ENCODE results near the gene CLN6. TPM values are rescaled to one million over a fixed set of nuclear protein-coding genes. Genes with fewer than 3 reads are reported as not detected.
"Not testable (repeated sequence)": the region's sequence is repeated elsewhere in the genome, so short reads cannot be mapped to it uniquely, and the experiment has no call there.

Gene CLN6
- total RNA-seq, 2 donors from 2014 or later, result 41.5 to 129 TPM

GRCh38 chr15:68192117-68192516, 37.4 kb downstream of the CLN6 start:
- no peaks in the 10 kb centered on the region for H3K27me3 Mint-ChIP-seq
- peaks cover 21% of the 10 kb centered on the region for H3K36me3 Mint-ChIP-seq
- H3K4me1 Mint-ChIP-seq (ENCODE audit: low read depth in 2 of 2), result peaks cover 0 to 13% of the 10 kb centered on the region in 2 donors
- ATAC-seq (no peak), DNase-seq (ENCODE audit: low spot score) (no peak)
- no peak overlapping the region for H3K27ac Mint-ChIP-seq
- H3K9me3 Mint-ChIP-seq, result no peaks in the 10 kb centered on the region
- H3K4me3 Mint-ChIP-seq, result no peak overlapping the region

GRCh38 chr15:68191555-68191954, 38.0 kb downstream of the CLN6 start:
- H3K4me3 Mint-ChIP-seq, result no peak overlapping the region
- ATAC-seq (no peak), DNase-seq (ENCODE audit: low spot score) (no peak)
- no peak overlapping the region for H3K27ac Mint-ChIP-seq
- peaks cover 0 to 12% of the 10 kb centered on the region in 2 donors for H3K4me1 Mint-ChIP-seq (ENCODE audit: low read depth in 2 of 2)
- H3K27me3 Mint-ChIP-seq, result no peaks in the 10 kb centered on the region
- H3K9me3 Mint-ChIP-seq, result no peaks in the 10 kb centered on the region
- peaks cover 21% of the 10 kb centered on the region for H3K36me3 Mint-ChIP-seq

- DNase-seq (ENCODE audit: low spot score) (no peak), ATAC-seq (no peak)
- H3K36me3 Mint-ChIP-seq, result peaks cover 21% of the 10 kb centered on the region
- no peak overlapping the region for H3K27ac Mint-ChIP-seq
- no peaks in the 10 kb centered on the region for H3K9me3 Mint-ChIP-seq
- no peak overlapping the region for H3K4me3 Mint-ChIP-seq
- no peaks in the 10 kb centered on the region for H3K27me3 Mint-ChIP-seq
- peaks cover 0 to 8% of the 10 kb centered on the region in 2 donors for H3K4me1 Mint-ChIP-seq (ENCODE audit: low read depth in 2 of 2)
These were observed 39.5 kb downstream of the CLN6 start for GRCh38 chr15:68190048-68190447.

GRCh38 chr15:68188647-68189046, 40.9 kb downstream of the CLN6 start:
- DNase-seq (ENCODE audit: low spot score) (no peak), ATAC-seq (no peak)
- Mint-ChIP-seq H3K27ac (peak overlapping the region in 1 of 2 donors; percentile 18), H3K27me3 (no peaks in the 10 kb centered on the region), H3K9me3 (no peaks in the 10 kb centered on the region), H3K4me3 (no peak overlapping the region), H3K36me3 (peaks cover 27% of the 10 kb centered on the region), H3K4me1 (ENCODE audit: low read depth in 2 of 2) (peaks cover 0 to 9% of the 10 kb centered on the region in 2 donors)

- ATAC-seq (no peak), DNase-seq (ENCODE audit: low spot score) (no peak)
- H3K4me1 Mint-ChIP-seq (ENCODE audit: low read depth in 2 of 2), result peaks cover 0 to 6% of the 10 kb centered on the region in 2 donors
- no peaks in the 10 kb centered on the region for H3K9me3 Mint-ChIP-seq
- H3K27me3 Mint-ChIP-seq, result no peaks in the 10 kb centered on the region
- H3K36me3 Mint-ChIP-seq, result peaks cover 28% of the 10 kb centered on the region
- H3K4me3 Mint-ChIP-seq, result no peak overlapping the region
- H3K27ac Mint-ChIP-seq, result no peak overlapping the region
These were observed 42.0 kb downstream of the CLN6 start for GRCh38 chr15:68187559-68187958.

GRCh38 chr15:68186671-68187397, 42.7 kb downstream of the CLN6 start:
- Mint-ChIP-seq H3K27ac (no peak overlapping the region), H3K4me1 (ENCODE audit: low read depth in 2 of 2) (peaks cover 0 to 6% of the 10 kb centered on the region in 2 donors), H3K36me3 (peaks cover 22% of the 10 kb centered on the region), H3K27me3 (no peaks in the 10 kb centered on the region), H3K4me3 (no peak overlapping the region), H3K9me3 (no peaks in the 10 kb centered on the region)
- ATAC-seq (no peak), DNase-seq (ENCODE audit: low spot score) (no peak)

GRCh38 chr15:68184616-68185480, 44.7 kb downstream of the CLN6 start:
- no peaks in the 10 kb centered on the region for H3K27me3 Mint-ChIP-seq
- H3K4me1 Mint-ChIP-seq (ENCODE audit: low read depth in 2 of 2), result peaks cover 0 to 6% of the 10 kb centered on the region in 2 donors
- peaks cover 21% of the 10 kb centered on the region for H3K36me3 Mint-ChIP-seq
- no peak overlapping the region for H3K4me3 Mint-ChIP-seq
- H3K27ac Mint-ChIP-seq, result no peak overlapping the region
- ATAC-seq, result no peak
- H3K9me3 Mint-ChIP-seq, result no peaks in the 10 kb centered on the region
- no peak for DNase-seq (ENCODE audit: low spot score)

- peaks cover 21% of the 10 kb centered on the region for H3K36me3 Mint-ChIP-seq
- no peak overlapping the region for H3K27ac Mint-ChIP-seq
- DNase-seq (ENCODE audit: low spot score) (no peak), ATAC-seq (no peak)
- H3K27me3 Mint-ChIP-seq, result no peaks in the 10 kb centered on the region
- no peak overlapping the region for H3K4me3 Mint-ChIP-seq
- H3K4me1 Mint-ChIP-seq (ENCODE audit: low read depth in 2 of 2), result peaks cover 0 to 6% of the 10 kb centered on the region in 2 donors
- H3K9me3 Mint-ChIP-seq, result no peaks in the 10 kb centered on the region
These were observed 45.8 kb downstream of the CLN6 start for GRCh38 chr15:68183616-68184315.

- ATAC-seq (no peak), DNase-seq (ENCODE audit: low spot score) (no peak)
- Mint-ChIP-seq H3K9me3 (no peaks in the 10 kb centered on the region), H3K27ac (peak overlapping the region in 1 of 2 donors; percentile 13), H3K27me3 (no peaks in the 10 kb centered on the region), H3K4me1 (ENCODE audit: low read depth in 2 of 2) (peaks cover 0 to 3% of the 10 kb centered on the region in 2 donors), H3K4me3 (no peak overlapping the region), H3K36me3 (peaks cover 11% of the 10 kb centered on the region)
These were observed 51.8 kb downstream of the CLN6 start for GRCh38 chr15:68177742-68178141.

GRCh38 chr15:68176601-68177000, 52.9 kb downstream of the CLN6 start:
- Mint-ChIP-seq H3K4me3 (no peak overlapping the region), H3K27me3 (no peaks in the 10 kb centered on the region), H3K9me3 (no peaks in the 10 kb centered on the region), H3K27ac (no peak overlapping the region), H3K4me1 (ENCODE audit: low read depth in 2 of 2) (peaks cover 0 to 3% of the 10 kb centered on the region in 2 donors), H3K36me3 (peaks cover 10% of the 10 kb centered on the region)
- ATAC-seq (no peak), DNase-seq (ENCODE audit: low spot score) (no peak)

- Mint-ChIP-seq H3K36me3 (peaks cover 6% of the 10 kb centered on the region), H3K4me3 (no peak overlapping the region), H3K4me1 (ENCODE audit: low read depth in 2 of 2) (peaks cover 0 to 3% of the 10 kb centered on the region in 2 donors), H3K27me3 (no peaks in the 10 kb centered on the region), H3K27ac (no peak overlapping the region), H3K9me3 (no peaks in the 10 kb centered on the region)
- DNase-seq (ENCODE audit: low spot score), result no peak
- ATAC-seq, result no peak
These were observed 54.0 kb downstream of the CLN6 start for GRCh38 chr15:68175526-68175925.

- H3K4me3 Mint-ChIP-seq, result no peak overlapping the region
- no peak overlapping the region for H3K27ac Mint-ChIP-seq
- no peak for DNase-seq (ENCODE audit: low spot score)
- ATAC-seq, result no peak
- peaks cover 0 to 3% of the 10 kb centered on the region in 2 donors for H3K4me1 Mint-ChIP-seq (ENCODE audit: low read depth in 2 of 2)
- peaks cover 6% of the 10 kb centered on the region for H3K36me3 Mint-ChIP-seq
- H3K9me3 Mint-ChIP-seq, result no peaks in the 10 kb centered on the region
- no peaks in the 10 kb centered on the region for H3K27me3 Mint-ChIP-seq
These were observed 56.4 kb downstream of the CLN6 start for GRCh38 chr15:68173119-68173518.

- H3K36me3 Mint-ChIP-seq; H3K27me3 Mint-ChIP-seq; DNase-seq (ENCODE audit: low spot score); H3K27ac Mint-ChIP-seq; H3K4me1 Mint-ChIP-seq (ENCODE audit: low read depth in 2 of 2); H3K9me3 Mint-ChIP-seq; H3K4me3 Mint-ChIP-seq; ATAC-seq: not testable (repeated sequence)
These were observed 57.5 kb downstream of the CLN6 start for GRCh38 chr15:68172037-68172436.

GRCh38 chr15:68166847-68167246, 62.7 kb downstream of the CLN6 start:
- Mint-ChIP-seq H3K9me3 (no peaks in the 10 kb centered on the region), H3K27me3 (no peaks in the 10 kb centered on the region), H3K4me3 (no peak overlapping the region), H3K36me3 (no peaks in the 10 kb centered on the region), H3K27ac (no peak overlapping the region), H3K4me1 (ENCODE audit: low read depth in 2 of 2) (peaks cover 3 to 5% of the 10 kb centered on the region in 2 donors)
- no peak for DNase-seq (ENCODE audit: low spot score)
- no peak for ATAC-seq

Measured in natural killer cell treated with Interleukin-12 subunit alpha and Interleukin-12 subunit beta and Interleukin-15 and Interleukin-18, amount 100 ng/mL, for 72 hours (primary cell).